Activated T-cell treated with anti-CD3 and anti-CD28 coated beads for 1 hour (primary cell): Measurements from ENCODE around the gene POU2F2.
A peak's percentile ranks its signal among the peaks of the same experiment; 100 is the strongest.
"Not testable (repeated sequence)": the region's sequence is repeated elsewhere in the genome, so short reads cannot be mapped to it uniquely, and the experiment has no call there.

Experiments used
- DNase-seq: peaks from one replicate; pipeline ENCODE4 v3.0.0-alpha.2; 2020; ENCODE audit warnings: low read depth

POU2F2 gene

GRCh38 chr19:42100241-42100640 is 32.0 kb downstream of the POU2F2 start:
- not testable (repeated sequence) for DNase-seq

- no peak for DNase-seq
These were observed 32.8 kb downstream of the POU2F2 start for GRCh38 chr19:42099336-42099925.

GRCh38 chr19:42098781-42099180 is 33.5 kb downstream of the POU2F2 start:
- DNase-seq = no peak

GRCh38 chr19:42097461-42097860 is 34.8 kb downstream of the POU2F2 start:
- no peak for DNase-seq

GRCh38 chr19:42096255-42096837 is 35.9 kb downstream of the POU2F2 start:
- DNase-seq = no peak

- DNase-seq = no peak
These were observed 36.4 kb downstream of the POU2F2 start for GRCh38 chr19:42095814-42096230.

- no peak for DNase-seq
These were observed 37.0 kb downstream of the POU2F2 start for GRCh38 chr19:42095142-42095813.

GRCh38 chr19:42093926-42094325 is 38.3 kb downstream of the POU2F2 start:
- DNase-seq = no peak

- DNase-seq = no peak
These were observed 38.7 kb downstream of the POU2F2 start for GRCh38 chr19:42093505-42093904.

- peak; percentile 25 for DNase-seq
These were observed 39.9 kb downstream of the POU2F2 start for GRCh38 chr19:42092350-42092749.

GRCh38 chr19:42091742-42092141 is 40.5 kb downstream of the POU2F2 start:
- no peak for DNase-seq

GRCh38 chr19:42091300-42091699 is 40.9 kb downstream of the POU2F2 start:
- DNase-seq = no peak

GRCh38 chr19:42090672-42091071 is 41.6 kb downstream of the POU2F2 start:
- DNase-seq = no peak

- no peak for DNase-seq
These were observed 42.5 kb downstream of the POU2F2 start for GRCh38 chr19:42089772-42090171.

- no peak for DNase-seq
These were observed 43.0 kb downstream of the POU2F2 start for GRCh38 chr19:42089191-42089750.

- DNase-seq = no peak
These were observed 43.6 kb downstream of the POU2F2 start for GRCh38 chr19:42088471-42089190.

- DNase-seq = no peak
These were observed 45.3 kb downstream of the POU2F2 start for GRCh38 chr19:42086770-42087550.

- DNase-seq = no peak
These were observed 46.0 kb downstream of the POU2F2 start for GRCh38 chr19:42086188-42086736.

- no peak for DNase-seq
These were observed 48.7 kb downstream of the POU2F2 start for GRCh38 chr19:42083537-42083936.

GRCh38 chr19:42081584-42082203 is 50.6 kb downstream of the POU2F2 start:
- DNase-seq = no peak

- DNase-seq = no peak
These were observed 51.4 kb downstream of the POU2F2 start for GRCh38 chr19:42080764-42081375.
